Activated naive CD8-positive, alpha-beta T cell treated with anti-CD3 and anti-CD28 coated beads, Interleukin-2, amount 50 U/mL, for 16 hours (primary cell): ENCODE measurements around the gene GMCL1.
"Not testable (repeated sequence)": the region's sequence is repeated elsewhere in the genome, so short reads cannot be mapped to it uniquely, and the experiment has no call there.

Source experiments
- DNase-seq: peaks from one replicate; pipeline ENCODE4 v3.0.0-alpha.2; 2020; ENCODE audit warnings: low read depth, low spot score

The GMCL1 gene

GRCh38 chr2:69807821-69808540, 21.5 kb upstream of the GMCL1 start:
- DNase-seq, result no peak

GRCh38 chr2:69810550-69810949, 18.9 kb upstream of the GMCL1 start:
- no peak for DNase-seq

GRCh38 chr2:69811018-69811417, 18.4 kb upstream of the GMCL1 start:
- no peak for DNase-seq

- DNase-seq, result no peak
Observed at GRCh38 chr2:69811591-69811990, 17.9 kb upstream of the GMCL1 start.

GRCh38 chr2:69815717-69816116, 13.7 kb upstream of the GMCL1 start:
- DNase-seq, result no peak

- peak; percentile 25 for DNase-seq
Observed at GRCh38 chr2:69816923-69817542, 12.4 kb upstream of the GMCL1 start.

- DNase-seq, result no peak
Observed at GRCh38 chr2:69817729-69818501, 11.5 kb upstream of the GMCL1 start.

- DNase-seq, result no peak
Observed at GRCh38 chr2:69827796-69828540, 1.5 kb upstream of the GMCL1 start.

- no peak for DNase-seq
Observed at GRCh38 chr2:69828938-69829255, 563 bp upstream of the GMCL1 start.

GRCh38 chr2:69830045-69830905, 815 bp downstream of the GMCL1 start:
- no peak for DNase-seq

GRCh38 chr2:69830906-69831241, 1.4 kb downstream of the GMCL1 start:
- not testable (repeated sequence) for DNase-seq

GRCh38 chr2:69831354-69831905, 2.0 kb downstream of the GMCL1 start:
- DNase-seq, result no peak

- no peak for DNase-seq
Observed at GRCh38 chr2:69833752-69834151, 4.3 kb downstream of the GMCL1 start.

- DNase-seq, result no peak
Observed at GRCh38 chr2:69835666-69836065, 6.2 kb downstream of the GMCL1 start.

- no peak for DNase-seq
Observed at GRCh38 chr2:69836316-69836715, 6.9 kb downstream of the GMCL1 start.

- DNase-seq, result no peak
Observed at GRCh38 chr2:69837533-69837932, 8.1 kb downstream of the GMCL1 start.

- DNase-seq, result no peak
Observed at GRCh38 chr2:69843993-69844392, 14.5 kb downstream of the GMCL1 start.

GRCh38 chr2:69844560-69844959, 15.1 kb downstream of the GMCL1 start:
- no peak for DNase-seq

GRCh38 chr2:69846182-69847067, 17.0 kb downstream of the GMCL1 start:
- DNase-seq, result no peak
